Smooth muscle cell (in vitro differentiated cells): Measurements from ENCODE around the gene TAP2. TPM values are rescaled to one million over a fixed set of nuclear protein-coding genes. Genes with fewer than 3 reads are reported as not detected.

ENCODE experiments used
- DNase-seq: peaks from one replicate; lab custom pipeline; 2025; ENCODE audit not compliant: unreplicated experiment; lab: John Stamatoyannopoulos, UW
- H2AFZ ChIP-seq: fragments of 200-600 bp; sonication (generic); 2 replicates; pipeline ENCODE4 v1.6.0; 2016; ENCODE audit warnings: antibody characterized with exemption, low read depth, mild to moderate bottlenecking
- H3F3A ChIP-seq: fragments of 200-600 bp; sonication (generic); 2 replicates; pipeline ENCODE4 v1.6.0; 2017; ENCODE audit warnings: antibody characterized with exemption, low read depth
- H3K27ac ChIP-seq: fragments of 200-600 bp; sonication (generic); 2 replicates; pipeline ENCODE4 v1.5.1; 2016; ENCODE audit warnings: low read depth, mild to moderate bottlenecking
- H3K27me3 ChIP-seq: fragments of 200-600 bp; sonication (generic); 2 replicates; pipeline ENCODE4 v1.6.1; 2016; ENCODE audit warnings: low read depth, mild to moderate bottlenecking
- H3K36me3 ChIP-seq: fragments of 200-600 bp; sonication (generic); 2 replicates; pipeline ENCODE4 v1.5.1; 2016; ENCODE audit warnings: low read depth
- H3K4me1 ChIP-seq: fragments of 200-600 bp; sonication (generic); 2 replicates; pipeline ENCODE4 v1.5.1; 2016; ENCODE audit warnings: low read depth
- H3K4me2 ChIP-seq: fragments of 200-600 bp; sonication (generic); 2 replicates; pipeline ENCODE4 v1.6.0; 2016; ENCODE audit warnings: mild to moderate bottlenecking
- H3K4me3 ChIP-seq: fragments of 200-600 bp; sonication (generic); 2 replicates; pipeline ENCODE4 v1.5.1; 2016; ENCODE audit warnings: mild to moderate bottlenecking
- H3K79me2 ChIP-seq: fragments of 200-600 bp; sonication (generic); 2 replicates; pipeline ENCODE4 v1.6.0; 2016; ENCODE audit warnings: low read depth, mild to moderate bottlenecking
- H3K9ac ChIP-seq: fragments of 200-600 bp; sonication (generic); 2 replicates; pipeline ENCODE4 v1.6.0; 2016; ENCODE audit warnings: low read depth
- H3K9me3 ChIP-seq: fragments of 200-600 bp; sonication (generic); replicated peaks from 2 replicates; pipeline ENCODE4 v1.5.1; 2016; ENCODE audit warnings: low read depth
- H4K20me1 ChIP-seq: fragments of 200-600 bp; sonication (generic); 2 replicates; pipeline ENCODE4 v1.6.0; 2016; ENCODE audit warnings: low read depth
- WGBS: methylation state at CpG from one replicate; pipeline ENCODE4 v1.1.7; 2016; ENCODE audit warnings: low lambda C conversion rate; 5-methylcytosine and 5-hydroxymethylcytosine counted together
- polyA plus RNA-seq: library from polyadenylated mRNA; unstranded; fragments of >200 nt; fragmentation: Nextera tagmentation; extraction: Ambion mirVana; gene quantifications from 2 replicates; pipeline ENCODE4 v1.2.1, GENCODE V29; 2016
- total RNA-seq: library from RNA; depleted of rRNA; stranded (reverse); fragments of >200 nt; gene quantifications from 2 replicates; pipeline ENCODE4 v1.2.3, GENCODE V29; 2014
- TF ChIP-seq, protein P1 (sequence below): fragments of 200-600 bp; sonication (generic); IDR thresholded peaks from 2 replicates; pipeline ENCODE4 v1.5.1; 2017; ENCODE audit warnings: borderline replicate concordance, mild to moderate bottlenecking, antibody characterized with exemption; ENCODE audit not compliant: insufficient read depth, poor library complexity, severe bottlenecking

TAP2 gene
- total and polyA plus RNA-seq, 2 experiments from 2014 or later = 0.40 to 6.1 TPM

DNA sequence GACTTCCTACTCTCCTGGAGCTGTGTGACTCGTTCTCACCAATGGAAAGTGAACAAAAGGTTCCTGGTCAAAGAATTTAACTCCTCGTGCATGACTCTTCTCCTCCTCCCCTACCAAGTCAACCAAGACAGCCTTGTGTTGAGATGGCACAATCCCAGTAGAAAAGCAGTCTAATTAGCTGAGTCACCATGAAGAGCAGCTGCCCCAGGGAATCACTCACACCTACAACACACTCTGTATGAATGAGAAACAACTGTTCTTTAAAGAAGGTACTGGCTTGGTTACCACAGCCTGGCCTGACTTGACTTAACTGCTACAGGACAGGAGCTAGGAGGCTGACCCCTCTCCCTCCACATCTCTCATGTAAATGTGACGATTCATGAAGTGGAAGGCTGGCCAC, 18.8 kb downstream of the TAP2 start:
- no peak overlapping the region for H3K9ac ChIP-seq
- TF ChIP-seq, protein P1, sequence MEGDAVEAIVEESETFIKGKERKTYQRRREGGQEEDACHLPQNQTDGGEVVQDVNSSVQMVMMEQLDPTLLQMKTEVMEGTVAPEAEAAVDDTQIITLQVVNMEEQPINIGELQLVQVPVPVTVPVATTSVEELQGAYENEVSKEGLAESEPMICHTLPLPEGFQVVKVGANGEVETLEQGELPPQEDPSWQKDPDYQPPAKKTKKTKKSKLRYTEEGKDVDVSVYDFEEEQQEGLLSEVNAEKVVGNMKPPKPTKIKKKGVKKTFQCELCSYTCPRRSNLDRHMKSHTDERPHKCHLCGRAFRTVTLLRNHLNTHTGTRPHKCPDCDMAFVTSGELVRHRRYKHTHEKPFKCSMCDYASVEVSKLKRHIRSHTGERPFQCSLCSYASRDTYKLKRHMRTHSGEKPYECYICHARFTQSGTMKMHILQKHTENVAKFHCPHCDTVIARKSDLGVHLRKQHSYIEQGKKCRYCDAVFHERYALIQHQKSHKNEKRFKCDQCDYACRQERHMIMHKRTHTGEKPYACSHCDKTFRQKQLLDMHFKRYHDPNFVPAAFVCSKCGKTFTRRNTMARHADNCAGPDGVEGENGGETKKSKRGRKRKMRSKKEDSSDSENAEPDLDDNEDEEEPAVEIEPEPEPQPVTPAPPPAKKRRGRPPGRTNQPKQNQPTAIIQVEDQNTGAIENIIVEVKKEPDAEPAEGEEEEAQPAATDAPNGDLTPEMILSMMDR = no peak
- H3F3A ChIP-seq = no peaks in the 10 kb centered on the region
- H3K4me3 ChIP-seq = no peak overlapping the region
- H3K9me3 ChIP-seq = no peaks in the 10 kb centered on the region
- H2AFZ ChIP-seq = no peak overlapping the region
- 58% methylated on average over 3 of the region's 3 CpGs for WGBS
- no peak overlapping the region for H3K4me2 ChIP-seq
- H4K20me1 ChIP-seq = no peaks in the 10 kb centered on the region
- no peaks in the 10 kb centered on the region for H3K79me2 ChIP-seq
- H3K27ac ChIP-seq = peak overlapping the region; percentile 22
- H3K27me3 ChIP-seq = no peaks in the 10 kb centered on the region
- no peaks in the 10 kb centered on the region for H3K36me3 ChIP-seq
- no peaks in the 10 kb centered on the region for H3K4me1 ChIP-seq
- no peak for DNase-seq

DNA sequence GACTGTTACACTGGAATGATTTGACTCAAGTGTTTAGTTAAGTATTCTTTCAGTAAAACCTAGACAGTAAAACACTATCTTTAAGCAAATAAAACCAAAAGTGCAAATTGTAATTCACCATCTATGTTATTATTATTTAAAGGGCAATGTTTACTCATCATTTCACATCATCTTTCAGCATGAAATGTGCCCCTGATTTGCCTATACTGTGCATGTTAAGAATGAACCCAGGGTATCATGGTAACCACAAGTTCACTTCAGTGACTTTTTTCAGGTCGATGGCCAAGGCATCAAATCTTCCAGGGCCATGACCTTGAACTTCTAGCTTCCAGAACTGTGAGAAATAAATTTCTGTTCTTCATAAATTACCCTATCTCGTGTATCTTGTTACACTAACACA, 19.7 kb downstream of the TAP2 start:
- Histone ChIP-seq H3K36me3 (no peaks in the 10 kb centered on the region), H3K79me2 (no peaks in the 10 kb centered on the region), H3K4me2 (no peak overlapping the region), H3K27ac (peak overlapping the region; percentile 22), H3K9ac (no peak overlapping the region), H3K27me3 (peaks cover 3% of the 10 kb centered on the region), H3F3A (no peaks in the 10 kb centered on the region), H2AFZ (no peak overlapping the region), H3K4me1 (no peaks in the 10 kb centered on the region), H3K9me3 (no peaks in the 10 kb centered on the region), H4K20me1 (no peaks in the 10 kb centered on the region), H3K4me3 (no peak overlapping the region)
- TF ChIP-seq, protein P1 = no peak
- no peak for DNase-seq
- 69% methylated on average over 2 of the region's 2 CpGs for WGBS

DNA sequence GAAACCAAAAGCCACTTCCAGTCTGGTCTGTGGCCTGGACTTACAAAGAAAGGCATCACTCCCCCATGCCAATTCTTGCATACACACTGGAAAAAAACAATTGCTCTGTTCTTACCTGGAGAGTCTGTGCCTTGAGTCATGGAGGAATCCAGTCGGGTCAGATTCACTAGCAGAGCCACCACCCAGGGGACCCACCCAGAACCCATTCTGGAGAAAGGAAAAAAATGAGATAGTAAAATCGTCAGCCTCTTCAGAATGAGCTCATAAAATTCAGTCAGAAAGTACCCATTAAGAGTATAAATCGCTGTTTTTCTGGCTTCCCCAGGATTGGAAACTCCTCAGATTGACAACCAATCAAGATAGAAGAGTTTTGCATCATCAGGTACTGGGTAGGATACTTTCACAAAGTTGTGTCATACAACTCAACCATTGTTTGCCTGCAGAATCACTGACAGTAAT, 21.8 kb downstream of the TAP2 start, which contains the start of gene HLA-DOB:
Gene HLA-DOB (minus strand): TSS at position 257 of the 459 bp plus-strand sequence. CDS start 51 bp downstream, at position 206.
- no peak for DNase-seq
- Histone ChIP-seq H3K9me3 (no peaks in the 10 kb centered on the region), H3K9ac (peak within 1 kb of the TSS; percentile 56), H3K36me3 (no peaks in the 10 kb centered on the region), H3K79me2 (no peaks in the 10 kb centered on the region), H3K4me1 (no peaks in the 10 kb centered on the region), H2AFZ (no peak within 1 kb of the TSS), H3F3A (no peaks in the 10 kb centered on the region), H4K20me1 (no peaks in the 10 kb centered on the region), H3K27ac (peak within 1 kb of the TSS; percentile 86), H3K4me3 (no peak within 1 kb of the TSS), H3K27me3 (peaks cover 9% of the 10 kb centered on the region), H3K4me2 (peak within 1 kb of the TSS; percentile 3)
- 59% methylated on average over 3 of the region's 3 CpGs for whole genome bisulfite sequencing
- TF ChIP-seq, protein P1 = no peak

DNA sequence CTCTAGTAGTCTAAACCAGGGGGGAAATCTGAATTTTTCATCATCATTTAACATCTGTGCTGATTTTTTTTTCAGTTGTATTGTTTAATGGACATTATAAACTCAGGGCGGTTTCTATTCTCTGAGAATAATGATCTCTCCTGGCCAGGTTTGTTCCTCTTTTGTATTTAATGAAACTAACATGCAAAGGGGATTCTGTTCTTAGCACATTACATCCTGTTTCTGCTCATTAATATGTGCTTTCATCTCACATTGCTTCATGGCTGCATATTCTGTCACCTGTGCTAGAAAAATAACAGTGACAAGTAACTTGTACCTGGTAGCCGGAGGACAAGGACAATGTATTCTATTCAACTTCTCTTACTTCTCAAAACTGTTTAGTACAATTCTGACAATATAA, 22.5 kb downstream of the TAP2 start:
- no peaks in the 10 kb centered on the region for H4K20me1 ChIP-seq
- H2AFZ ChIP-seq = no peak overlapping the region
- peaks cover 9% of the 10 kb centered on the region for H3K27me3 ChIP-seq
- no peaks in the 10 kb centered on the region for H3K9me3 ChIP-seq
- H3K36me3 ChIP-seq = no peaks in the 10 kb centered on the region
- no peaks in the 10 kb centered on the region for H3F3A ChIP-seq
- H3K27ac ChIP-seq = peak overlapping the region; percentile 86
- 96% methylated on average over 2 of the region's 2 CpGs for WGBS
- no peak overlapping the region for H3K4me3 ChIP-seq
- H3K4me1 ChIP-seq = no peaks in the 10 kb centered on the region
- TF ChIP-seq, protein P1 = no peak
- no peak for DNase-seq
- H3K4me2 ChIP-seq = no peak overlapping the region
- peak overlapping the region; percentile 56 for H3K9ac ChIP-seq
- H3K79me2 ChIP-seq = no peaks in the 10 kb centered on the region
